ENCODE measurements around the gene RFX6.

RFX6 gene

DNA sequence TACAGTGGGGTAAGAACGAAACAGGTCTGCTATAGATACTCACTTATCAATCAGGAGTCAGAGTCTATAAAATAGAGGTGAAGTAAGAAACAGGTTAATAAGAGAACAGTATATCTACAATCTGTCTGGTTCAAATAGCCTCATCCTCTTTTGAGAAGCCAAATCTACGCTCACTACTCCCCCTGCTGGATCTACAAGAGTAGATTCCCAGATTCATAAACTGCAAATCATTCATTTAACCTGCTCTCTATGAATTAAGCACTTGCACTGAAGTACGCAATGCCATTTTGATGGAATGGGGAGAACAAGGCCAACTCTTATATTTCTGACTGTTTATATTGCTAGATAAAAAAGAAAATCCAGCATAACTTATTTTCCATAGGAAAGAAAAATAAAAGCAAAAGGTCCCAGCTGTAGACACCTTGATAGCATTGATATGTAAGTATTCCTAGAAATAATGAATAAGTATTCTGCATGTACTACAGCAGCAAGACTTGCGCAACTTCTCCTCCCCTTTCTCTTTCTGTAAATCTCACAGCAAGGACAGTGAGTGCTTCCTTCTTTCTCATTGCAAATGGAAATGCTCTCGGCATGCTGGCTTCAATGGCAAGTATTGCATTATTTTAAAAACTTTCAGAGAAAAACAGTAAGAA is 92.3 kb downstream of the RFX6 start:
- in situ Hi-C loops (cut with HindIII; ENCODE audit: low sequenced_read_pairs) = no loop called here

DNA sequence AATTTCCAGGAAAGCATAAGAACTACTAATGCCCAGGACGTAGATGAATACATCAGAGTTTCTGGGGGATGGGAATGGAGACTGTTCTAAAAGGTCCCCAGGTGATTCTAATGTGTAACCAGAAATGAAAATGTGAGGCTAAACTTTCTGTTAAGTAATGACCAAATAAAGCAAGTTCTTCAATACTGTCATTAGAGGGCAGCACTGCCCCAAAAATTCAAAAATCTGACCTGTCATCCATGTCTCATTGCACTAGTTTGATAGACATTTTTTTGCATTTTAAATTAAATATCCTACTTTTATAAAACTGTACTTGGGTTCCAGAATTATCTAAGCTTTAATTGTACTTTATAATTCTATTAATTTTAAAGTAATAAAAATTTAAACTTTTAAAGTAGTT is 94.9 kb downstream of the RFX6 start:
- in situ Hi-C loops (cut with HindIII; ENCODE audit: low sequenced_read_pairs) = no loop called here

DNA sequence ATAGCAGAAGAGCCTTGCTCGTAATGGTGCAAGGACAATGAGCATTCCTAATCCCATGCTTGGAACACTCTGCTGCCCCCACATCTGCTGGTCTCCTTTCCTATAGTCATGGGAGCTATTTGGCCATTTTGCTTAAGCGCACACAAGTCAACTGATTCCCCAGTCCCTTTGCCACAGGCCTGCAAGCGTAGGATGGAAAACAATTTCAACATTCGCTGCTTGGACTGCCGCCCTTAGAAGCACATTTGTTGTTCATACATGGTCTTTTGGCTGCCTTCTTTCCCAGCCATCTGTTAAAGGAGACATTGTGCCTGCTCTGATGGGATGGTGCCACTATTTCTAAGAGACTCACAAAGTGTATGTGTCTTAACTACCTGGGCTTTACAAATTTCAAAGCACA is 96.9 kb downstream of the RFX6 start:
- in situ Hi-C loops (cut with HindIII; ENCODE audit: low sequenced_read_pairs) = no loop called here

DNA sequence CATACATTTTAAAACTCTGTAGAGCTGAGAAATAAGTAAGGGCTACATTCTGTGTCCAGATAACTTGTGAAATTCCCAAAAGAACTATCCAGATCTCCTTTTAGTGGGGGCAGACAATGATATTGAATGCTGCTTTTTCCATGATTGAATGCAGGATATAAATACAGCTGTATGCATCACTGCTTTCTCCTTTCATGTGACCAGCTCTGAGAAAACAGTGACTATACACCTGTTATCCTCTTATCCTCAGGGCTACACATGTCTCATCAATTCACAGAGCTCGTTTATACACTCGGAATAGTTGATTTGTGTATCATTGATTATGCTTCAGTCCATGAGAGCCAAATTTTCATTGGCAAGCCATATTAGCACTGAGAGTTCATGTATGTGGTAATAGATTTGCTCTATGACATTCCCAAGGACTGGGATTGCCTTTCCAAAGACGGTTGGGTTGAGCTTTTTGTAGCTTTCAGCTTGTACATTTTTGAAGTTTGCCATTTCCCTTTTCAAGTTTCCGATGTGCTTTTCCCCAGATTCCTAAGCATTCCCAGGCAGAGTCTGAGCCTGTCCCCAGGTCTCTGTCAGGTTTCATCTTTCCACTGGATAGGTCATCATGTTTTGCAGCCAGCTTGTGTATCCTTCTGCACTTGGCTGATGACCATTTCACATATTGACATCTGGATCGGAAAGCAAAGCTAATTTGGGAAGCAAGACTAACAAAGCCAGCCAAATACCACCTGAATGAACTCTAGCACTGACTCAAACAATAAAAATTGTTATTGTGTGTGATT is 97.7 kb downstream of the RFX6 start:
- in situ Hi-C loops (cut with HindIII; ENCODE audit: low sequenced_read_pairs) = no loop called here

DNA sequence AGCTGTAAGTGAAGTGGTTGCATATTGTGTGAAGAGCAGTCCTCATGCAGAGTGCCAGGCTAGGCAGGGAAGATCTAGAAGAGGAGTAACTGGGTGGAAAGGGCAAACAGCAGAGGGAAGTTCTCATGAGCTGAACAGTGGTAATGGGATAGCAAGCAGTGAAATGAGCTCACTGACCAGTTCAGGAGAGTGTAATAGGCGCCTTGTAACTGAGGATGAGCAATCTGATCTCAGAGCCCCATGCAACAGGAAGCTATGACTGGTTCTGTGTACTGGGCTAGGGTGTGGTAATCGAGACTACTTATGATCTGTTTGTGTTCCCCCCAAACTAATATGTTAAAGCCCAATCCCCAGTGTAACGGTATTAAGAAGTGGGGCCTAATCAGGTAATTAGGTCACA is 98.6 kb downstream of the RFX6 start:
- in situ Hi-C loops (cut with HindIII; ENCODE audit: low sequenced_read_pairs) = no loop called here

DNA sequence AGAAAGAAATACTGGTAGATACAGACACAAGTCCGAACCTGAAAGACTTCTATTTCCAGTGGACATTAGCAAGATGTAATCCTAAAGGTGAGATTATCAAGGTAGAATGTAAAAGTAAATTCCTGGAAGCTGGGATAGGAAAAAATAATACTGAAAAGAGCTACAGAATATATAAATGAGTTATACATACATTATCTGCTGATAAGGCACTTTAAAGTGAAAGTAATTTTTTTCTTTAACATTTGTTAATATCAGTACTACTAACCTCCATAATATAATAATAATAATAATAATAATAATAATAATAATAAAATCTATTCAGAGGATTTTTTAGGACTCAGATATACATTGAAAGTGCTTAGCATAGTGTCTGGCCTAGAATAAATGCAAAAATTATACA is 102.5 kb downstream of the RFX6 start:
- in situ Hi-C loops (cut with HindIII; ENCODE audit: low sequenced_read_pairs) = no loop called here

All from DLD1 (cell line).